ENCODE data around the gene ARHGAP27. TPM values are rescaled to one million over a fixed set of nuclear protein-coding genes. Genes with fewer than 3 reads are reported as not detected.

Gene ARHGAP27
- total RNA-seq, 1 donor from 2014 or later: 15.1 TPM

DNA sequence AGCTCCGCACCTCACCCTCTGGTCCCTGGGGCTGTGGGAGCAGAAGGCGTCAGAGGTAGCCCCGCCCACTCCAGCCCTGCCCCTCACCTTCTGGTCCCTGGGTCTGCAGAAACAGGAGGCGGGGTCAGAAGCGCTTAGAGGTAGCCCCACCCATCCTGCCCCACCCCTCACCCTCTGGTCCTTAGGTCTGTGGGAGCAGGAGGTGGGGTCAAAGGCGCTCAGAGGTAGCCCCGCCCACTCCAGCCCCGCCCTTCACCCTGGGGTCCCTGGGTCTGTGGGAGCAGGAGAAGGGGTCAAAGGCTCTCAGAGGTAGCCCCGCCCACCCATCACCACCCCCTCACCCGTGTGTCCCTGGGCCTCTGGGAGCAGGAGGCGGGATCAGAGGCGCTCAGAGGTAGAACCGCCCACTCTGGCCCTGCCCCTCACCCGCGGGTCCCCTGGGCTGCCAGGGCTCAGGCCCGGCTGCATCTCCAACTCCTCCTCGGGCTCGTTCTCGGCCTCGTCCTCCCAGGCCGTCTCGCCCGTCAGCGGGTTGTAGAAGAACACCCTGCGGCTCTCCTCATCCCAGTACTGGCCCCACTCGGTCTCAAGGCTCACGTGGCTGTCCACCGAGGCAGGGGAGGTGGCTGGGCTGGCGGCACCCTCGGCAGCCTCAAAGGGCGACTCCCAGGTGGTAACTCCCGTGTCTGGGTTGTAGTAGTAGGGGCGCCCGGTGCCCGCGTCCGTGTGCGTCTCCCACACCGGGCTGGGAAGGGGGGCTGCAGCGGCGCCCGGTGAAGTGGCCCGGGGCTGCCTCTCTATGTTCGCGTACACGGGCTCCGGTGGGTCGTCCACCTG lies 27.2 kb downstream of the ARHGAP27 start:
- intact Hi-C loops (cut with micrococcal nuclease): no loop called here
- TF ChIP-seq, protein P1, sequence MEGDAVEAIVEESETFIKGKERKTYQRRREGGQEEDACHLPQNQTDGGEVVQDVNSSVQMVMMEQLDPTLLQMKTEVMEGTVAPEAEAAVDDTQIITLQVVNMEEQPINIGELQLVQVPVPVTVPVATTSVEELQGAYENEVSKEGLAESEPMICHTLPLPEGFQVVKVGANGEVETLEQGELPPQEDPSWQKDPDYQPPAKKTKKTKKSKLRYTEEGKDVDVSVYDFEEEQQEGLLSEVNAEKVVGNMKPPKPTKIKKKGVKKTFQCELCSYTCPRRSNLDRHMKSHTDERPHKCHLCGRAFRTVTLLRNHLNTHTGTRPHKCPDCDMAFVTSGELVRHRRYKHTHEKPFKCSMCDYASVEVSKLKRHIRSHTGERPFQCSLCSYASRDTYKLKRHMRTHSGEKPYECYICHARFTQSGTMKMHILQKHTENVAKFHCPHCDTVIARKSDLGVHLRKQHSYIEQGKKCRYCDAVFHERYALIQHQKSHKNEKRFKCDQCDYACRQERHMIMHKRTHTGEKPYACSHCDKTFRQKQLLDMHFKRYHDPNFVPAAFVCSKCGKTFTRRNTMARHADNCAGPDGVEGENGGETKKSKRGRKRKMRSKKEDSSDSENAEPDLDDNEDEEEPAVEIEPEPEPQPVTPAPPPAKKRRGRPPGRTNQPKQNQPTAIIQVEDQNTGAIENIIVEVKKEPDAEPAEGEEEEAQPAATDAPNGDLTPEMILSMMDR (IDR thresholded peaks at IDR 0.05; ENCODE audit: borderline replicate concordance): no peak
- Histone ChIP-seq H3K4me1 (peaks cover 50% of the 10 kb centered on the region), H3K4me3 (peak overlapping the region; percentile 17), H3K27me3 (ENCODE audit: low read depth) (no peaks in the 10 kb centered on the region), H3K9me3 (replicated peaks) (no peaks in the 10 kb centered on the region), H3K27ac (replicated peaks) (no peak overlapping the region), H3K36me3 (peaks cover 57% of the 10 kb centered on the region)
- DNase-seq: no peak

GRCh38 chr17:45404870-45405249 lies 27.8 kb downstream of the ARHGAP27 start:
- H3K27me3 ChIP-seq (ENCODE audit: low read depth): no peaks in the 10 kb centered on the region
- intact Hi-C loops (cut with micrococcal nuclease): no loop called here
- TF ChIP-seq, protein P1 (IDR thresholded peaks at IDR 0.05; ENCODE audit: borderline replicate concordance): no peak
- peaks cover 61% of the 10 kb centered on the region for H3K36me3 ChIP-seq
- H3K4me3 ChIP-seq: no peak overlapping the region
- no peaks in the 10 kb centered on the region for H3K9me3 ChIP-seq (replicated peaks)
- no peak for DNase-seq
- peaks cover 49% of the 10 kb centered on the region for H3K4me1 ChIP-seq
- H3K27ac ChIP-seq (replicated peaks): no peak overlapping the region

- Histone ChIP-seq H3K36me3 (peaks cover 61% of the 10 kb centered on the region), H3K9me3 (replicated peaks) (no peaks in the 10 kb centered on the region), H3K27ac (replicated peaks) (no peak overlapping the region), H3K4me3 (no peak overlapping the region), H3K27me3 (ENCODE audit: low read depth) (no peaks in the 10 kb centered on the region), H3K4me1 (peaks cover 49% of the 10 kb centered on the region)
- no peak for DNase-seq
- intact Hi-C loops (cut with micrococcal nuclease): no loop called here
- TF ChIP-seq, protein P1 (IDR thresholded peaks at IDR 0.05; ENCODE audit: borderline replicate concordance): no peak
Observed at GRCh38 chr17:45403906-45404490, 28.7 kb downstream of the ARHGAP27 start.

DNA sequence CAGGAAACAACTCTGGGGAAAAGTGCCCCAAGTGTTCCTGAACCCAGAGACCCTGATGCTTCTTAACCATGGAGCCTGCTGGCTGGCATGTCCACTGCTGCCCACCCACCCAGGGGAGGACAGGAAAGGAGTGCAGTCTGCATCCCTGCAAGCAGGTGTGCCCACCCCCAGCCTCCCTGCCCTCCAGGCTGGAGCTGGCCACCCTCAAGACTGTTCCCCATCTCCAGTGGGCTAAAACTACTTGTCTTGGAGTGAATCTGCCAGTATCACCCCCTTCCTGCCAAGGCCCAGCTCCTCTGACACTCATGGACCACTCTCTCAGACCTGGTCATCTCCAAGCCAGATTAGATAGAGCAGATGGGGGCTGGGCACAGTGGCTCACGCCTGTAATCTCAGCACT lies 29.8 kb downstream of the ARHGAP27 start:
- TF ChIP-seq, protein P1 (IDR thresholded peaks at IDR 0.05; ENCODE audit: borderline replicate concordance): no peak
- Histone ChIP-seq H3K4me3 (no peak overlapping the region), H3K27me3 (ENCODE audit: low read depth) (no peaks in the 10 kb centered on the region), H3K4me1 (peaks cover 44% of the 10 kb centered on the region), H3K9me3 (replicated peaks) (no peaks in the 10 kb centered on the region), H3K27ac (replicated peaks) (no peak overlapping the region), H3K36me3 (peaks cover 63% of the 10 kb centered on the region)
- no peak for DNase-seq
- intact Hi-C loops (cut with micrococcal nuclease): no loop called here

GRCh38 chr17:45398800-45399199 lies 33.9 kb downstream of the ARHGAP27 start:
- Histone ChIP-seq H3K9me3 (replicated peaks) (no peaks in the 10 kb centered on the region), H3K36me3 (peaks cover 72% of the 10 kb centered on the region), H3K27ac (replicated peaks) (peak overlapping the region; percentile 78), H3K27me3 (ENCODE audit: low read depth) (no peaks in the 10 kb centered on the region), H3K4me3 (no peak overlapping the region), H3K4me1 (peaks cover 29% of the 10 kb centered on the region)
- TF ChIP-seq, protein P1 (IDR thresholded peaks at IDR 0.05; ENCODE audit: borderline replicate concordance): peak; percentile 48
- intact Hi-C loops (cut with micrococcal nuclease): loop anchor here (10.0 kb wide), 1 partner anchor 436 kb away; no protein-coding TSS in a partner anchor
- no peak for DNase-seq

All from left ventricle myocardium inferior (tissue), 1 donor.